ENCODE data around the gene BBS9. TPM values are rescaled to one million over a fixed set of nuclear protein-coding genes. Genes with fewer than 3 reads are reported as not detected.
A peak's percentile ranks its signal among the peaks of the same experiment; 100 is the strongest.

BBS9 gene
- total and polyA plus RNA-seq, 11 donors = 7.4 to 29.3 (median 11.3) TPM

DNA sequence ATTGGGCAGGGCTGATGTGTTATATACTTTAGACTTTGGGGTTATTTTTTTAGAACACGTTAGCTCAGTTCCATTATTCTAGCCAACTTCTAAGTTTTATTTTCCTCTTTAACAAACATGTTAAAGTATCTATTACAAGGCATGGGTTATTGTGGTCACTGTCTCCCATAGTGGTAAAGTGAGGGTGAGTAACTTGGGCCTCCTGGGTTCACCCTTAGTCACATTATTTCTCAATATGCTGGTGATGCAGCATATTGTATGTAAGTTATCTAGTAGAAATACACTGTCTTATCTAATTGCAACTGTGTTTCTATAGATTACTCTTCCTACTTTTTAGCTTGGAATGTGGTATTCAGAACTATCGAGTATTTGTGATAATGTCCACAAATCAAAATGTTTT lies 65.9 kb downstream of the BBS9 start:
- Histone ChIP-seq H3K9me3 (peaks cover 0 to 9% (median 0%) of the 10 kb centered on the region in 12 donors), H3K4me1 (peaks cover 0 to 9% (median 0%) of the 10 kb centered on the region in 12 donors), H3K27me3 (no peaks in the 10 kb centered on the region), H3K4me3 (no peak overlapping the region), H3K27ac (no peak overlapping the region), H3K36me3 (no peaks in the 10 kb centered on the region)
- intact Hi-C loops (cut with DNase I) = no loop called here
- DNase-seq = no peak
- no peak for TF ChIP-seq POLR2A (IDR thresholded peaks at IDR 0.05)
- TF ChIP-seq, protein P1, sequence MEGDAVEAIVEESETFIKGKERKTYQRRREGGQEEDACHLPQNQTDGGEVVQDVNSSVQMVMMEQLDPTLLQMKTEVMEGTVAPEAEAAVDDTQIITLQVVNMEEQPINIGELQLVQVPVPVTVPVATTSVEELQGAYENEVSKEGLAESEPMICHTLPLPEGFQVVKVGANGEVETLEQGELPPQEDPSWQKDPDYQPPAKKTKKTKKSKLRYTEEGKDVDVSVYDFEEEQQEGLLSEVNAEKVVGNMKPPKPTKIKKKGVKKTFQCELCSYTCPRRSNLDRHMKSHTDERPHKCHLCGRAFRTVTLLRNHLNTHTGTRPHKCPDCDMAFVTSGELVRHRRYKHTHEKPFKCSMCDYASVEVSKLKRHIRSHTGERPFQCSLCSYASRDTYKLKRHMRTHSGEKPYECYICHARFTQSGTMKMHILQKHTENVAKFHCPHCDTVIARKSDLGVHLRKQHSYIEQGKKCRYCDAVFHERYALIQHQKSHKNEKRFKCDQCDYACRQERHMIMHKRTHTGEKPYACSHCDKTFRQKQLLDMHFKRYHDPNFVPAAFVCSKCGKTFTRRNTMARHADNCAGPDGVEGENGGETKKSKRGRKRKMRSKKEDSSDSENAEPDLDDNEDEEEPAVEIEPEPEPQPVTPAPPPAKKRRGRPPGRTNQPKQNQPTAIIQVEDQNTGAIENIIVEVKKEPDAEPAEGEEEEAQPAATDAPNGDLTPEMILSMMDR (IDR thresholded peaks at IDR 0.05) = no peak
- WGBS, 4 donors = 87 to 92% (median 88%) methylated on average over 2 of the region's 2 CpGs
- peak in 1 of 4 donors; percentile 50 for ATAC-seq

DNA sequence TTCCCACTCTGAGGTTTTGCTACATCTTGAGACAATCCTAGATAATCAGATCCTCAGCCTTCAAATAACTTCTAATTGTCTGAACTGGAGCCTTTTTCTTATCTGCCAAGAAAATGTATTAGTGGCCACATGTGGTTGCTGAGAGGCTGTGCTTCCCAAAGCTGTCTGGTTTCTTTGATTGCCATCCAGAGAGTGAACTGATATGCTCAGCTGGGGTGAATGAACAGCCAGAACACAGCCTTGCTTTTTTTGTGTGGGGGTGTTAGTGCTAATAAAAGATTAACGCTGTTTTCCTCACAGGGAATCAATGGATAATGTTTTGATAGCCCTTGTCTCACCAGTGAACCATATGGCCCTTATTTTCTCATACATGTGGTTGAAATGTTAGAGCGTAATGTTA lies 66.9 kb downstream of the BBS9 start:
- DNase-seq (no peak), ATAC-seq (peak in 2 of 4 donors; percentile 39 to 57)
- Histone ChIP-seq H3K27ac (no peak overlapping the region), H3K9me3 (peaks cover 0 to 9% (median 0%) of the 10 kb centered on the region in 12 donors), H3K4me3 (no peak overlapping the region), H3K36me3 (no peaks in the 10 kb centered on the region), H3K4me1 (peaks cover 0 to 9% (median 0%) of the 10 kb centered on the region in 12 donors), H3K27me3 (no peaks in the 10 kb centered on the region)
- intact Hi-C loops (cut with DNase I) = no loop called here
- TF ChIP-seq, protein P1 (IDR thresholded peaks at IDR 0.05) = no peak
- no peak for TF ChIP-seq POLR2A (IDR thresholded peaks at IDR 0.05)
- 44 to 74% (median 57%) methylated on average over 2 of the region's 2 CpGs for WGBS, 4 donors

DNA sequence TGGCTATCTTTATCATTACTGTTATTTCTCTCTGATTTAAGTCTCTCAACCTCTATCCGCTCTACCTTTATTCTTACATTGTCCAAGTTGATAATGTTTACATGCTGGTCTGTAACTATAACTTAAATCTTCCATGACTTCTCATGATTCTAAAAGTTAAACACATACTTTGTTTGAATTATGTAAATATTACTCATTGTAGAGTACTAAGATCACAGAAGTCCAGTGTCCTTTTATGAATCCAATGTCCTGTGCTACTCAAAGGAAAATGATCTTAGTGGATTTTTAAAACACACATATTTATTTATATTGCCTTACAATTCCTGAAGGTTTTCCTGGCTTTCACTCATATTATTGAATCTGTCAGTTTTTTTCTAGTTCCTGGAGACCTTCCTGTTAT lies 70.9 kb downstream of the BBS9 start:
- TF ChIP-seq, protein P1 (IDR thresholded peaks at IDR 0.05) = no peak
- no peak for TF ChIP-seq POLR2A (IDR thresholded peaks at IDR 0.05)
- ATAC-seq (no peak), DNase-seq (no peak)
- Histone ChIP-seq H3K4me1 (peaks cover 0 to 9% (median 0%) of the 10 kb centered on the region in 12 donors), H3K4me3 (no peak overlapping the region), H3K9me3 (no peaks in the 10 kb centered on the region), H3K27me3 (no peaks in the 10 kb centered on the region), H3K27ac (no peak overlapping the region), H3K36me3 (no peaks in the 10 kb centered on the region)
- intact Hi-C loops (cut with DNase I) = no loop called here
- 96 to 100% (median 99%) methylated on average over 1 of the region's 1 CpG for WGBS, 4 donors

DNA sequence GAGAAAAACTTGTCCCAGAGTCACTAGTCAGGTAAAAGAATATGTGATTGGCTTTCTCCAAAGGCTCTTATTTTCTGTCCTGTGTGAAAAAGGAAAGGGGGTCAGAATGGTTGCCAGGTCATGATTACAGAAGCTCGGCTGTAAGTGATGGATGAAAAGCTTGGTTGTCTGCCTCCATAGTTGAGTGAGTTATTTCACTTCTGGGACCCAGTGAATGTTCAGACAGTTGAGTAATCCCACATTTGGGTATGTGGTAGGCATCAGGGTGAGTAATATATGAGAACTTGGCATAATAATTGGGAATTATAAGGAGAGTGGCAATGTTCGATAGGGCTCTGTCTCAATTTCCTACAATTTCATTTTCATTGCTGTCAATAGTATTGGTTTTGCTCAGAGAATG lies 72.5 kb downstream of the BBS9 start:
- Histone ChIP-seq H3K4me1 (no peaks in the 10 kb centered on the region), H3K4me3 (no peak overlapping the region), H3K27ac (no peak overlapping the region), H3K36me3 (no peaks in the 10 kb centered on the region), H3K27me3 (no peaks in the 10 kb centered on the region), H3K9me3 (no peaks in the 10 kb centered on the region)
- 87 to 98% (median 96%) methylated on average over 2 of the region's 2 CpGs for WGBS, 4 donors
- intact Hi-C loops (cut with DNase I) = no loop called here
- TF ChIP-seq, protein P1 (IDR thresholded peaks at IDR 0.05) = no peak
- TF ChIP-seq POLR2A (IDR thresholded peaks at IDR 0.05) = no peak
- ATAC-seq (no peak), DNase-seq (no peak)

All from heart left ventricle (tissue), 16 donors.